Activated CD4-positive, CD25-positive, alpha-beta regulatory T cell treated with anti-CD3 and anti-CD28 coated beads, Interleukin-2, amount 50 U/mL, for 16 hours (primary cell): Measurements from ENCODE around the gene FBXL20.
A peak's percentile ranks its signal among the peaks of the same experiment; 100 is the strongest.

ENCODE experiments used
- DNase-seq: peaks from one replicate; pipeline ENCODE4 v3.0.0-alpha.2; 2020; ENCODE audit warnings: low read depth, low spot score

The FBXL20 gene

DNA sequence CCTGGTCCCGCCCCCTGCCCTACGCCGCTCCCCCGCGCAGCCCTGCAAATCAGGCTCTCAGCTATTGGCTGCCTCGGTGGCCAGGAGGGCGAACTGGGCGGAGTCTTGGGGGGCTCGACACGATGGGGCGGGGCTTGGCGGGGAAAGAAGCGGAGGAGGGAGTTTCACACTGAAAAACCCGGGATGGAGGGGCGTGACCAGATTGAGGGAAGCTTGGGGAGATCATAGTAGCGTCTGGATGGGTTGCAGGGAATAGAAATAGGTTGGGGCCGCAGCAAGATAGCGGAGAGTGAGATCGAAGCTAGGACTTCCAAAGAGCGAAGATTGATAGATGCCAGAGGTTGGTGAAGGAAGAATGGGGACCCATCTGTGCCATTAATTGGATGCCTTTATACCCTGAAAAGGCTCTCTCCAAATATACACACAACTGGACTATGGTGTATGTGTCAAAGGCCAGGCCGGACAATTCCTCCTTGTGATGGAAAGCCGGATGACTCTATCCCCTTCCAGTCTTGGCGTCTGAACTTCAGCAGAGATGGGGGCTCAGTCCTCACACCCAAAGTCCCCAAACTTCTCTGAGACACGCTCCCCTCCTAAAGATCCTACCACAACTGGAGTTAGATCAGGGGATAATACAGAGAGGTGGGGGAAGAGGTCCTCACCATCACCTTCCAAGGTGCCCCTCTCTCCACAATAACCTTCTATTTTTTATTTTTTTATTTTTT lies 175.3 kb downstream of the FBXL20 start:
- DNase-seq: no peak

DNA sequence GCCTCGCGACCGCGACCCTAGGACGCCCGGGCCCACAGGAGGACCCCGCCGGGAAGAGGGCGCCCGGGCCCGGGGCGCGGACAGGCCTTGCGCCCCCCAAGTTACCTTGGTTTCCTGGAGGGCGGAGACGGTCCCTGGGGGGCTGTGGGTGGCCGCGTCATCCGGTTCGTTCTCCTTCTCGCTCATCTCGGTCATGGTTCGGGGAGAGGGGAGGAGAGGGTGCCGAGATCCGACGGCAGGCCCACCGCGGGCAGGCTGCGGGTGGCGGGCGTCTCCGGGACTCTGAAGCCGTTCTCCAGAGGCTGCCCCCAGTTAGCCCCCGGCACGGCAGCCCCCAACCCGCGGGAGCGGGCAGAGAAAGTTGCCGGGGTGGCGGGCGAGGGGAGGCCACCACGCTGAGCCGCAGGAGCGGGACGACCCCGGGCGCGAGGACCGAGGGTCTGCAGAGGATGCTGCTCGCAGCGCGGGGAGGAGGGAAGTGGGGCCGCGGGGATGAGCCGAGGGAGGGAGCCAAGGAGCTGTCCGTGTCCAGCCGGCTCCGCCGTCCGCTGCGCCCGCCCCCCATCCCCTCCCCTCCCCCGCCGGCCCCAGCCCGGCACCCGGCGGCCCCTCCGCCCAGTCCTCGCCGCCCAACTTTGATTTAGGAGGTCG lies 176.0 kb downstream of the FBXL20 start, which contains the start of gene STAC2:
TSS of gene STAC2 (minus strand) at position 638 of the 651 bp plus-strand sequence. CDS start at position 195, 443 bp downstream.
- DNase-seq: no peak

DNA sequence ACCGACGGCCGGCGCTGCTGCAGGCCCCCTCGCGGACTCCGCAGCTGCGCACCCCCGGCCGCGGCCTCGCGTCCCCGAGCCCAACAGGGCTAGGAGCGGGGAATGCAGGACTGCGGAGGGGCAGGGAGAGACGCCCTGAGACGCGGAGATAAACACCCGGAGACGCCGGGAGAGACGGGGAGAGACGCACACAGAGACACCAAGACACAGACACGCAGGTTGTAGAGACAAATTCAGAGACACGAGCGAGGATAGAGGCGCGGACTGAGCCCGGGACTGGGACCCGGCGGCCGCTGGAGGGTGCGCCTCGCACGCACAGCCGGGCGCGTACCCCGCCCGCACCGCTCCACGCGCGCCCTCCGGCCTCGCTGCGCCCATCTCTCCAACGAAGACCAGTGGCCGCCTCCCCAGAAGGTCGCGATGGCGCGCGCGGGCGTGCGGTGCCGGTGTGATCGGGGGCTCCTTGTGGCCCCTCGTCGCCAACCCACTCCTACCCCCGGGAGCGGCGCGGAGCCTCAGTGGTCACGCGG lies 176.6 kb downstream of the FBXL20 start:
- no peak for DNase-seq

DNA sequence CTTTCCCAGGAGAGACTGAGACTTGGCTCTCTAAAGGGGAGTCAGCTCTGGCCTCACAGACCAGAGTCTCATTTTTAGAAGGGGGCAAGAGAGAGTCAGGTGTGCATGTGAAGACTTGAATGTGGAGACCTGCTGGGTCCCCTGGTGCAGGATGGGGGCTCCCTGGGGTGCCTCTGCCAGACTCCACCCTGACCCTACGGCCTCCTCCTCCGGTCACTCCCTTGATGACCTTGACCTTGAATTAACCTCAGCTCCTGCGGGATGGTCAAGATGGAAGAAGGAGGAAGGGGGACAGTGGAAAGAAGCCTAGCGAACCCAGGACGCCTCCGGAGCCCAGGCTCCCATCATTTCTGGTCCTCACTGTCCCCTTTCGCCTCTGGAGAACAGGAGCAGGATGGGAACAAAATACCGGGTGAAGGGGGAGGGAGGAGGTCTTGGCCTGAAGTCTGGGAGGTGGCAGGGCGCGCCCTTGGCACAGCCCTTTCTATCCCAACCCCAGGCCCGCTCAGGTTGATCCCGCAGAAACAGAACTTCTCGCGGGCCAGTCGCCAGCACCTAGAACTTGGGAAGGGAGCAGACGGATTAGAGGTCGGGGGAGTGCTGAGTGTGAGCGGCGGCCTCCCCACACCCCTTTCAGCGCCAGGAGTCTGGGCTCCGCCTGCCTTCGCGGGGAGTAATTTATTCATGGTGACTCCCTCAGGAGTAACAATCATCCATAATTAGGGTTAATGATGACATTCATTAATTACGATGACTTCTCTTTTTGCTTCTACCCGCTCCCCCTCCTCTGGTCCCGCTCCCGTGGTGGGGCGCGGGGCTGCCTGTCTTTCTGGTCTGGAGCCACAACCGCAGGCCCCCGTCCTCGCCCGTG lies 177.3 kb downstream of the FBXL20 start:
- no peak for DNase-seq

DNA sequence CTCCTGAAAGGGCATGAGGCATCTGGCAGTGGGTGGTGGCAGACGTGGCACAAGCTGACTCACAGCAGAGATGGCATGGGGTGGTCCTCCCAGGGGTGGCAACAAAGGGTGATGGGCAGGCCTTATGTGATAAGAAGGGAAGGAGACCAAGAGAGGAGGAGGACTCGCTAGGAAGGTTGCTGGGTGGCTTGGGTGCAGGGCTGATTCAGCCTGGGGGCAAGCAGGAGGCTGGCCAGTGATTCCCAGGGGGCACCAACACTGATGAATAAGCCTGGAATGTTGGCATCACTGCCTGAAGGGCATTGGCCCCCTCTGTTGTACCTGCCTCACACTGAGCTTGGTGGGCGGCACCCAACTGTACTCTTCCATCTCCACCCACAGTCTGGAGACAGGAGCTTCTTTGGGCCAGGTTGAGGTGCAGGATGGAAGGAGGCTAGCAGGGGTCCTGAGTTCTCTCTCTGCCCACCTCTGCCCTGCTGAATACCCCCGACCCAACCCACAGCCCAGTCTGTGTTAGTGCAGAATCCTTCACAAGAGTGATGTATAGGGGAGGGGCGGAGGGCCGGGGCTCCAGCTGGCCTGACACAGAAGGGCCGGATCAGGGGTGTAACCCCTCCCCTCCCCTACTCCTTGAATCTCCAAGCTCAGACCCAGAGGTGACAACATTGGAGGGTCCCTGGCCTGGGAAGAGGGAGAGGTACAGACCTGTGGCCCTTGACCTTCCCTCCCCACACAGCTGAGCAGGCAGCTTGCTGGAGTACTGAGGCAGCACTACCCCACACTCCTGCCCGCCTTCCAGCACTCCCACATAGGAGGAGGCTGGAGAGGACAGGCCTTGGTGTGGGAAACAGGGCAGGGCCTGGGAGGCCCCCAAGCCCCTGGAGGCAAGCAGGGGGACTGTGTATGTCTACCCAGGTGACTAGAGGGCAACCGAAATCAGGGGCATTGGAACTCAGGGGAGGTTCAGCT lies 178.3 kb downstream of the FBXL20 start:
- DNase-seq: no peak

DNA sequence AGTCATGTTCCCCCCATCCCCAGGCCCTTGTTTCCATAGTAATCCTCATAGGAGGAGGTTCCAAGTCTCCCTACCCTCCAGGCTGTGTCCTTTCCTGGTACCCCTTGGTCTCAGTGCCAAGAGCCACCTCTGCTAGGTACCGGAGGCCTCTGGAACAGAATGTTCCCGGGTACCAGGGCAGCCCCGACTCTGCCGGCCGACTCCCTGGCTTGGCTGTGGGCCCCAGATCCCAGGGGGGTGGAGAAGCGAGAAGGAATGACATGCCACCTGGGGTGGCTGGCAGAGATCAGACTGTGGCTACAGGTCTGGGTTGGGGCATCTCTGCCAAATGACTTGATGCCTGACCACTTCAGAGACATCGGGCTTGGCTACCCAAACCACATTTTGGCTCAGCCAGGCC lies 179.3 kb downstream of the FBXL20 start:
- no peak for DNase-seq

DNA sequence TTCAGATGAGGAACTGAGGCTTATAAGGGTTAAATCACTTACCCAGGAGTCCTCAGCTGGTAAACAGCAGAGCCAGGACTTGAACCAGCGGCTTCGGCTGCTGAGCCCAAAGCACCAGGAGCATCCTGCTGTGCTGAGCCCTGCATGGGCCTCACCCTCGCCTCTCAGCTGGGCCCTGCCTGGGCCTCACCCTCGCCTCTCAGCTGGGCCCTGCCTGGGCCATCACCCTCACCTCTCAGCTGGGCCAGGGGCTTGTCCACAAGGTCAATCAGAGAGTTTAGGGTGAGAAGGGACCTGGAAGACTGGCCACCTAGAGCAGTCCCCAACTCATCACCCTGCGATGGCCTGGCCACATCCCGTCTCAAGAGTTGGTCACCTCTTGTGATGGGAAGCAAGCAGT lies 179.9 kb downstream of the FBXL20 start:
- DNase-seq: no peak

DNA sequence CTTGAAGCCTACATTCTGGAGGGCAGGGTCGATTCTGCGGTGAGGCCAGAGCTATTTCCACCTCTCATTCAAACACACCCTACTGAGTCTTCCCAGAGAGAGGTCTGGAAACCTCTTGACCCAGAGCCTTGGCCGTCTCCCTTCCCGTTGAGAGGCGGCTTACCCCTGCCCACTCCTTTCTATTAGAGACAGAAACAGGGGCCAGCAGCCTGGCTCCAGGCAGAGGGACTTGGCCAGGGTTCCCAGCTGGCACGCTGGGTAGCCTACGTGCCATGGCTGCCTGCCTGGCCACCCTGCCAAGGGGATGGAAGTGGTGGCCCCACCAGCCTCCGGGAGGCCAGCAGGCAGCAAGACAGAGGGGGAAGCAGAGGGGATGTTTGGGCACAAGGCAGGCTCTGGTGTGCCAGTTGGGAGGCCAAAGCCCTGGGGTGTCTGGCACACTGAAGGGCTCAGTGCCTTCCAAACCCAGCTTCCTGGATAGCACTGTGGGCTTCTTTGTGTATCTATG lies 181.7 kb downstream of the FBXL20 start:
- no peak for DNase-seq

DNA sequence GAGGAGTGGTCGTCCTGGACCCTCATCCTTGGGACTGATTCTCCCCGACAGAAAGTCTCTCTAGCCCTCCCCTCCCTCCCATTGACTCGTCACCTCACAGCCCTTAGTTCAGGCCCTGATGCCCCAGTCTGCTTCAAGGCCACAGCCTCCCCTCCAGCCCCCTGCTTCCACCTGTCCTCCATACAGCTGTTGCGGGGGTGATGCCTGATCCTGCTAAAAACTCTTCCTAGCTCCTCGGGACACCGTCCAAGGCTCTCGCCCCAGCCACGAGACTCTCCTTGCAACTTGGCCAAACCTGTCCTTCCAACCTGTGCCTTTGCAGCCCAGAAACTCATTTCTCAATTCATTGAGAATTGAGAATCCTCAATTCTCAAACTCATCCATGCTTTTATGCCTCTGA lies 182.5 kb downstream of the FBXL20 start:
- no peak for DNase-seq

DNA sequence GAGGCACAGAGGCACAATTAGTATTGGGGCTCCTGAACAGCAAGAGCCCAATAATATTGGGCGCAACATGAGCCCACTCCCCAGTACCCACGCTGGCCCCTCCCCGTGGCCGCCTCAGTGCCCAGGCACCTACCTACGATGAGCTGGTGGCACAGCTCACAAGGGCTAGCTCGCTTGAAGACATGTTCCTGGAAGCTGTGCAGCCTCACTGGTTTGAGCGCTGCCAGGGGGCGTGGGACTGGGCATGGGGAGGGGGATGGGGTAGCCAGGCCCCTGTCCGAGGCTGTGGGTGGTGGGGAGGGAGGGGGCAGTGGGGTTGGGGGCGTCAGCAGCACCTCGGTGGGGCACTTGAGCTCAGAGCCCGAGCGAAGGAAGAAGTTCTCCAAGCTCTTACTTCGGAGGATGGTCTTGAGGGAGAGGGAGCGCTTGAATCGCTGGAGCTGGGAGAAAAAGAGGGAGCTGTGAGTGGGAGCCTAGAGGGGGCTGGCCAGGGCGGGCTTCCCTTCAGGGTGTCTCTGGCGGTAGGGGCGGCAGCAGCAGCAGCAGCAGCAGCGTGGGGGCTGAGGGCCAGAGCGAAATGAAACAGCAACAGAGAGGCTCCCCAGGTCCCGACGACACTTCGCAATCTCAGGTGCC lies 183.6 kb downstream of the FBXL20 start:
- no peak for DNase-seq

DNA sequence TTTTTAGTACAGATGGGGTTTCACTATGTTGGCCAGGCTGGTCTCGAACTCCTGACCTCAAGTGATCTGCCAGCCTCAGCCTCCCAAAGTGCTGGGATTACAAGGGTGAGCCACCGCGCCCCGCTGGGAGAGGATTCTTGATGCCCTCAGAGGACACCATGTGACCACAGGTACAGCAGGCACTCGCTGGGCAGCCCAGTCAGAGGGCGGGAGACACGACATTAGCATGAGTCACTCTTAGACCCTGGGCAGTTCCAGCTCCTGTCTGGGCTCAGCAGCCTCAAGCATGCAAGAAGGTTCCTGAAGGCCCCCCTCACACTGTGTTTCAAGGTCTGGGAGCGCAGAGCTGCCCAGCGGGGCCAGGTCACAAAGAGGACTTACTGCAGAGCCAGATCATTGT lies 187.6 kb downstream of the FBXL20 start:
- DNase-seq: no peak

DNA sequence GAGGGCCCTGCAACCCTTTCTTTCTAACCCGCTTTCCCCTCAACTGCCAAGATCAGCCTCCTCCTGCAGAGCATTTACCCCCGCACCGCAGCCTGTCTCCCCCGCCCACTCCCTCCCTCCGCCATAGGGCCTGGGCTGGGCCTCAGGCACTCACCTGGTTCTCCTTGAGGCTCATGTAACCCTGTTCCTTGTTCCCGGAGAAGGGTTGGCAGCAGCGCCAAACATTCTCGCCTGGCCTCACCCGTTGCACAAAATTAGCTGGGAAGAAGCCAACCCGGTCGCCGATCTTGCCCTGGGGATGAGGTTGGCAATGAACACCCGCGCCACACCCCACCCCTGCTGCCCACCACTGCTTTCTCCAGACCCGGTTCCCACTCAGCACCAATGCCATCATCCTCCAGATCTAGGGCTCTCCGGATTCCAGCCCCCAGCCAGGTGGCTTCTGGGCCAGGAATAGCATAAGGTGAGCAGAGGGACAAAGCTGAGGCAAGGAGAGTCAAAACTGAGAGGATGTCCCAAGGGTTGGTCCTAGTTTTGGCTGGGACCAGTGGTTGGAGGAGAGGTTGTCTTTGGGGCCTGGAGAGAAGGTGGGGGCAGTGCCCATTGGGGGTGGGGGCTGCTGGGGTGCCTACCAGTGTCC lies 188.5 kb downstream of the FBXL20 start:
- DNase-seq: no peak

DNA sequence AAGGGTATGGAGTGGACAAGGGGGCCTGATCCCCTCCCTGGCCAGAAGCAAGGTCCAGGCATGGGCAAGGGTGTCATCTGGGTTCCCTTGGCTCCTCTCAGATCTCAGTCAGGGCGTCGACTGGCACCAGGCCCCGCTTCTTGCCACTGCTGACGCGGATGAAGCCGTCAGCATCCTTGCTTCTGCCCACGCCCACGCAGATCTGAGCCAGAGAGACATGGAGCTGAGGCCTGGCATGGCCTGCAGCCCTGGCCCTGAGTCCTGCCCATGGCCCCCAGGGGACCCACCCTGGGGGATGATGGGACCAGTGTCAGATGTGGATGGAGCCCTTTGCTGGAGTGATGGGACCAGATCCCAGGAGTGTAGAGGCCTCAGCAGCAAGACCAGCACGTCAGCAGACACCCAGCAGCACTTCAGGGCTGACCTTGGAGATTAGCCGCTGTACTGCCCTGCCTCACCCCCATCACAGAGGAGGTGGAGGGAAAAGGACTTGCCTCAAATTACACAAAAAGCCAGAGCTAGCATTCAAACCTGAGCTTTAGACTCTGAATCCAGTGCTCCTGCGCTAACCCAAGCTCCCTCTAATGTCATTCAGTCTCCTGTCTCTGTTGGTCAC lies 189.1 kb downstream of the FBXL20 start:
- DNase-seq: no peak

DNA sequence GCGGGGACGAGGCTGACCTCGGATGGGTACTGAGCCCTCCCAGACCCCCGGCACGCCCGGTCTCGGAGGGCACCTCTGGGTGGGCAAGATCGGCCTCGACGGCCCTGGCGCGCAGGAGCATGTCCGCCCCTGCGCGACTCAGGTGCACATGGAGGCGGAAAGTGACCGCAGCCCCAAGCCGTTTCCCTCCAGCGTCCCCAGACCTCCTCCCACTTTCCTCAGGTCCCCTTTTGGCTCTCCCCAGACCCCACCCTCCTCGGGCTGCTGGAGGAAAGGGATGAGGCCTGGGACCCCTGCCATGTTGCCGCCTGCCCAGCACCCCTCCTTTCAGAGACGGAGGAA lies 191.4 kb downstream of the FBXL20 start:
- no peak for DNase-seq

DNA sequence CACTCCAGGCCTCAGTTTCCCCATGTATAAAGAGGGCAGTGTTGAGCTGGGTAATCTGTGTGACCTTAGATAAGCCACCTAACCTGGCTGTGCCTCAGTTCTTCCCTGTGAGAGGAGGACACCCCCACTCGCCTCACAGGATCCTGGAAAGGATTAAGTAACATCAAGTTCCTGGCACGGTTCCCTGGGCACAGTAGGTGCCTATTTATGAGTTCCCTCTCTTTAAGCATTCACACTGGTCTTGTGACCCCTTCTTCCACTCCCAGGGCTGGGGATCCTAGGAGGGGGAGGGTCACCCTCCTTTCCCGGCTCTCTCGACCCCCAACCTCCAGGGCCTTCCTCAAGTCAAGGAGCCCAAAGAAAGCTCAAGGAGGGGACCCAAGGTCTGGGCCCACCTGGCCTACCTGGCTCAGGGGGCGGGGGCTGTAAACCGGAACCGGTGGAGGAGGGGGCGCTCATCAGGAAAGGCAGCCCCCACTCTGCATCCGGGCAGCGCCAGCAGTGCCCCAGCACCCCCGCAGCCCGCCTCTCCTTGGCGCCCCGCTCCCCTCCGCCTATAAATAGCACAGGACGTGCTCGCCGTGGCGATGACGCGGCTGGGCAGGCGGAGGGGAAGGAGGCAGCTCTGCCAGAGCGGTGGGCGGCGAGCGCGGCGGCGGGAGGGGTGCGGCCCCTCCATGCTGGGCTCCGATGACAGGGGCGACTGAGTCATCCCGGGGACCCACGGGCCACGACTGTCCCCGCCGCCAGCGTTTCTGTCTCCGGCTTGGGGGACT lies 191.9 kb downstream of the FBXL20 start:
- DNase-seq: peak; percentile 44

DNA sequence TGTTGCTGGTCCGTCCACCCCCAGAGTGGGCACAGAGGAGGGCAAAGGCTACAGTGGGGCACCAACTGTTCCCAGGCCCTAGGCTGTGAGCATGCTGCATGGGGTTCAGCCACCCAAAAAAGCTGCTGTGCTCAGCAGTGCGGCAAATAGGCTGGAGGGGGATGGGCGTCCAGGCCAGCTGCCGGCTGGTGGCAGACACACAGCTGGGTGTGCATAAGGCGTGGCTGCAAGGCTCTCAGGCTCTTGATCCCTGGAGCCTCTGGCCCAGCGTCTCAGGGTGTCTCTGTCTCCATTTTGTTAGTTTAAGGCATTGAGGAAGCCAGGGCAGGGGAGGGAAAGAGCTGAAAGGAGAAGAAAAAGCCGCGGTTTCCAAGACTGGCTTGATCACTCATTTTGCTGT lies 192.5 kb downstream of the FBXL20 start:
- no peak for DNase-seq

DNA sequence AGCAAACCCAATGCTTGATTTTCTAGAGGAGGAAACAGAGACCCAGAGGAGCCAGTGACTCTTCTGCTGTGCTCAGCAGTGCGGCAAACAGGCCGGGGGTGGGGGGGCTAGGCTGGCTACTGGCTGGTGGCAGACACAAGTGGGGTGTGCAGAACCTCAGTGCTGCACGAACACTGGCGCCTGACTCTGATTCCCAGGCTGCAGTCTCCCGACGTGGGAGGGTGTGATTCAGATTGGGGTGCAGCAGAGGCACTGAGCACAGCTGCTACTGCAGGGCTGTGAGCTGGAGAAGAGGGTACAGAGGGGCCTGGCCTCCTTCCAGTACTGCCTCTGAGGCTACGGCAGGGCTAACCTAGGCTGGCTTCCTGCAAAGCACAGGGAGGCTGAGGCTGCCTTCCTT lies 193.3 kb downstream of the FBXL20 start:
- no peak for DNase-seq

DNA sequence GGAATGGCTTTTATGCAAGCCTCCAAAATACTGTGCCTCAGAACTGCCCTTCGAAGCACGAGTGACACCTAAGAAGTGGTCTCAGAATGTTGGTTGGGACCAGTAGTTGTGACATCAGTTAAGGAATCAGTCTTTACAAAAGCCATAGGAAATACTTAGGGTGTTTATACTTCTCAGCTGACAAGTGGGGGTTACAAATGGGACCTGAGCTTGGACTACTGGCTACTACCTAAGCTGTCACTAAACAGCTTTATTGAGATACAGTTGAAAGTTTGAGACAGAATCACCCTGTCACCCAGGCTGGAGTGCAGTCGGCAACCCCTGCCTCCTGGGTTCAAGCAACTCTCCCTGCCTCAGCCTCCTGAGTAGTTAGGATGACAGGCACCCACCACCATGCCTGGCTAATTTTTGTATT lies 196.3 kb downstream of the FBXL20 start:
- DNase-seq: no peak

DNA sequence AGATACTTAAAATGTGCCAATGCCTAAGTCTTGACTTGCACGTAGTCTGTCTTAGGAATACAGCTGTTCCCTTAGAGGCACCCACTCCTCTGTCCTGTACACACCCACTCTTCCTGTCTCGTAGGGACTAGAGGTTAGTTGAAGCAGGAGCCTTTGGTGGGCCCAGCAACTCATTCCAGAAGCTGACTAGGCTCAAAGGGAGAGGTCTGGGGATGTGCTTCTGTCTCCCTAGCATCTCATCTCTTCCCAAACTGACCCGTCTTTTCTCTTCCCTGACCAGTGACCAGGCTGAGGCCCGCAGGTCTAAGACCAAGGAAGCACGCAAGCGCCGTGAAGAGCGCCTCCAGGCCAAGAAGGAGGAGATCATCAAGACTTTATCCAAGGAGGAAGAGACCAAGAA lies 197.2 kb downstream of the FBXL20 start:
- DNase-seq: no peak
